ENCODE data around the gene CFAP52.

DNA sequence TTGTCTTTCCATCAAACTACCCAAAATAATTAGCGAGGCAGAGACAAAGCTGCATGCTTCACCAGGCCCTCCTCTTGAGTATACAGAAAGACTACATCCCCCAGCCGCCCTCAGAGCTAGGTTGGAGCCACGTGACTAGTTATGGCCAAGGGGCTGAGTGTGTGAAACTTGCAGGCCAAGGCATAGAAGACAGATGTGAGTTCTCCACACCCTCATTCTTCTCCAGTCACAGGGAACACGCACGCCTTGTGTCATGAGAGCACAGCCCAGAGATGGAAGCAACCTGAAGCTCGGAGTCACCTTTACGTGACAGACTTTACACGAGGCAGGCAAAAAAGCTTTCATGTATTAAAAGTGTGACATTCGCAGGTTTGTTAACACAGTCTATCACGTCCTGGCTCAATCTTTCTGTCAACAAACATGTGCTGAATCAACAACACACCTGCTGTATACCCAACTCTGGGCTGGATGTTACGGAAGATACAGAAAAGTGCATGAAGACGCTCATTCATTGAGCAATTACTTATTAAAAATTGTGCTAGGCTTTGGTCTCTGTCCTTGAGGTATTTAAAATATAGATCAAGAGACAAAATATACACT lies 39.2 kb upstream of the CFAP52 start:
- TF ChIP-seq, protein P1, sequence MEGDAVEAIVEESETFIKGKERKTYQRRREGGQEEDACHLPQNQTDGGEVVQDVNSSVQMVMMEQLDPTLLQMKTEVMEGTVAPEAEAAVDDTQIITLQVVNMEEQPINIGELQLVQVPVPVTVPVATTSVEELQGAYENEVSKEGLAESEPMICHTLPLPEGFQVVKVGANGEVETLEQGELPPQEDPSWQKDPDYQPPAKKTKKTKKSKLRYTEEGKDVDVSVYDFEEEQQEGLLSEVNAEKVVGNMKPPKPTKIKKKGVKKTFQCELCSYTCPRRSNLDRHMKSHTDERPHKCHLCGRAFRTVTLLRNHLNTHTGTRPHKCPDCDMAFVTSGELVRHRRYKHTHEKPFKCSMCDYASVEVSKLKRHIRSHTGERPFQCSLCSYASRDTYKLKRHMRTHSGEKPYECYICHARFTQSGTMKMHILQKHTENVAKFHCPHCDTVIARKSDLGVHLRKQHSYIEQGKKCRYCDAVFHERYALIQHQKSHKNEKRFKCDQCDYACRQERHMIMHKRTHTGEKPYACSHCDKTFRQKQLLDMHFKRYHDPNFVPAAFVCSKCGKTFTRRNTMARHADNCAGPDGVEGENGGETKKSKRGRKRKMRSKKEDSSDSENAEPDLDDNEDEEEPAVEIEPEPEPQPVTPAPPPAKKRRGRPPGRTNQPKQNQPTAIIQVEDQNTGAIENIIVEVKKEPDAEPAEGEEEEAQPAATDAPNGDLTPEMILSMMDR (IDR thresholded peaks at IDR 0.05): no peak
- TF ChIP-seq POLR2A (IDR thresholded peaks at IDR 0.05): no peak
